Caki2 (cell line): ENCODE data around the gene ZNF584. TPM values are rescaled to one million over a fixed set of nuclear protein-coding genes. Genes with fewer than 3 reads are reported as not detected.
A peak's percentile ranks its signal among the peaks of the same experiment; 100 is the strongest.
"Not testable (repeated sequence)": the region's sequence is repeated elsewhere in the genome, so short reads cannot be mapped to it uniquely, and the experiment has no call there.

Source experiments
- DNase-seq: peaks from one replicate; pipeline ENCODE4 v3.0.0-alpha.2; 2015; ENCODE audit warnings: low read depth
- in situ Hi-C: cut with HindIII; loops from 2 replicates; pipeline ENCODE4 v1.10.0; 2016; ENCODE audit warnings: low sequenced_read_pairs, low pct_unique_long_range_greater_than_20kb, mixed read lengths
- total RNA-seq: library from RNA; depleted of rRNA; stranded (reverse); fragments of >200 nt; shearing (Covaris generic); gene quantifications from 2 replicates; pipeline ENCODE4 v1.2.3, GENCODE V29; 2014; ENCODE audit warnings: low replicate concordance

The ZNF584 gene
- total RNA-seq, 1 experiment from 2014 or later: 15.2 TPM

GRCh38 chr19:58400316-58400915, 8.0 kb upstream of the ZNF584 start:
- no peak for DNase-seq
- in situ Hi-C loops: no loop called here

- DNase-seq: peak; percentile 100
- in situ Hi-C loops: no loop called here
Observed at GRCh38 chr19:58400916-58401839, 7.3 kb upstream of the ZNF584 start.

GRCh38 chr19:58401840-58402421, 6.5 kb upstream of the ZNF584 start:
- DNase-seq: no peak
- in situ Hi-C loops: no loop called here

DNA sequence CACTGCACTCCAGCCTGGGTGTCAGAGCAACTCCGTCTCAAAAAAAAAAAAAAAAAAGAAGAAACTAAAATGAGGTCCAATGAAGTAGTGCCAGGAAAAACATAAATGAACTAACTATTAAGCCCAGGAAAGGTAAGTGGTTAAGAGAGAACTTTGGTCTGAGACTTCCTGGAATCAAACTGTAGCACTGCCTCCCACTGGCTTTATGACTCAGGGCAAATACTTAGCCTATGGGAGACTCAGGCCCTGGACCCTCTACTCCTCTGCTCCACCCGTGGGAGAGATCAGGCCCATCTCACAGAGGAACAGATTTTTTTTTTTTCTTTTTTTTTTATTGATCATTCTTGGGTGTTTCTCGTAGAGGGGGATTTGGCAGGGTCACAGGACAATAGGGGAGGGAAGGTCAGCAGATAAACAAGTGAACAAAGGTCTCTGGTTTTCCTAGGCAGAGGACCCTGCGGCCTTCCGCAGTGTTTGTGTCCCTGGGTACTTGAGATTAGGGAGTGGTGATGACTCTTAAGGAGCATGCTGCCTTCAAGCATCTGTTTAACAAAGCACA, 4.5 kb upstream of the ZNF584 start:
- DNase-seq, in situ Hi-C loops: not testable (repeated sequence)

GRCh38 chr19:58406818-58407657, 1.4 kb upstream of the ZNF584 start:
- DNase-seq: no peak
- in situ Hi-C loops: no loop called here

GRCh38 chr19:58407658-58408151, 744 bp upstream of the ZNF584 start:
- DNase-seq: no peak
- in situ Hi-C loops: no loop called here

DNA sequence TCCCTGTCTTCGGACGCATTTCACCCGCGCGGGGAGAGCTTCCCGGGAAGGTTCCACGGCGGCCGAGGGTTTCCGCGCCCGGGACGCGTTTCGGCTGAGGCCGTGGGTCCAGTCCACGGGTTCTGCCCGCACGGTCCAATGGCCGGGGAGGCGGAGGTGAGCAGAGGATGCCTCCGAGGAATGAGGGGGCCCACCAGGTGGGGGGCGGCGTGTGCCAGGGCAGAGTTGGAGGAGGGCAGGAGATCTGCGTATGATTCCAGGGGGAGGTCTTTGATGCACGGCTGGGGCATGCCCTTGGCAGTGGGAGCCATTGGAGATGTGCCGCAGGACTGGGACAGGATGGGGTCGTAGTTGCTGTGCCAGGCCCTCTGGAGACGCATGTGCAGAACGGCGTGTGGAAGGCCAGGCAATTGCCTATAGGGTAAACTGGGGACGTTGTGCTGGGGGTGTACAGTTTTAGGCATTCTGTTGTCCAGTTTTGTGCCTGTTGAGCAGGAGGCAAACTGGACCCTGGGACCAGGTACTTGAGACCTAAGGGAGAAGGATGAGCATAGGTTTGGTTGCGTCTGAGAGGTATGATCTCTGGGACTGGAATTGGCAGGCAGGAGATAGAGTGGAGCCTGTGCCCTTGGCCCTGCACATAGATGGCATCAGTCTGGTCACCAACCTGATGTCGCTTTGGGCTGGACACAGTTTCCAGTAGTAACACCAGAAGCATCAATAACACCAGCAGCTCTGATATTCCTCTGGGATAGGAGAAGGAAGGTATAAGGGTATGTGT, 751 bp downstream of the ZNF584 start:
- peak; percentile 41 for DNase-seq
- in situ Hi-C loops: no loop called here

DNA sequence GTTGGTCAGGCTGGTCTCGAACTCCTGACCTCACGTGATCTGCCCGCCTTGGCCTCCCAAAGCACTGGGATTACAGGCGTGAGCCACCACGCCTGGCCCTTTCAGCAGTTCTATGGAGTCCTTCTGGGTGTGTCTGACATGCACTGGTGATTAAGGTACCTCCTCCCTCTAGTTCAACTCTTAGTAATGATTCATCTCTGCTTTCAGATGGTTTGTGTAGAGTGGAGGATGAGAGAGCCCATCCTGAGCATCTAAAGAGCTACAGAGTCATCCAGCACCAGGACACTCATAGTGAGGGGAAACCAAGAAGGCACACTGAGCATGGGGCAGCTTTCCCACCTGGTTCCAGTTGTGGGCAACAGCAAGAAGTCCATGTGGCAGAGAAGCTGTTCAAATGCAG, 8.2 kb downstream of the ZNF584 start:
- DNase-seq: no peak
- in situ Hi-C loops: no loop called here

- in situ Hi-C loops: no loop called here
- DNase-seq: no peak
Observed at GRCh38 chr19:58417071-58417470, 8.6 kb downstream of the ZNF584 start.

DNA sequence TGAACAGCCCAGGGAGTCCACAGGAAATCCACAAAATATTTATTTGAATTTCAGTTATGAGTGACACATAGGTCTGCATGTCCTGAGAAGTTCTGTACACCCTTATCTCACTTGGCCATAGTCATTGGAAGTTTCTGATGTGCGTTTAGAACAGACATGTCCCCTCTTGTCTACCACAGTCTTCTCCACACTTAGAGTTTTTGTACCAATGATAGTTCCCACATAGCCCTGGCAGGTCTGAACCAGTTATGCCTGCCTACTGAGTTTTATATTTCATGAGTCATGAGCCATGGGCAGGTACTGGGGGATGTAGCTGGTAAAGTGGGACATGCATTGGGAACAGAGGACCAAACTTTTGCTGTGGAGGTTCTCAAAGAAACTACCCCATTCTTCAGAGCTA, 20.2 kb downstream of the ZNF584 start:
- DNase-seq: no peak
- in situ Hi-C loops: no loop called here

- in situ Hi-C loops: no loop called here
- no peak for DNase-seq
Observed at GRCh38 chr19:58429745-58430144, 21.3 kb downstream of the ZNF584 start.

GRCh38 chr19:58434217-58434616, 25.8 kb downstream of the ZNF584 start:
- DNase-seq: peak; percentile 26
- in situ Hi-C loops: no loop called here

DNA sequence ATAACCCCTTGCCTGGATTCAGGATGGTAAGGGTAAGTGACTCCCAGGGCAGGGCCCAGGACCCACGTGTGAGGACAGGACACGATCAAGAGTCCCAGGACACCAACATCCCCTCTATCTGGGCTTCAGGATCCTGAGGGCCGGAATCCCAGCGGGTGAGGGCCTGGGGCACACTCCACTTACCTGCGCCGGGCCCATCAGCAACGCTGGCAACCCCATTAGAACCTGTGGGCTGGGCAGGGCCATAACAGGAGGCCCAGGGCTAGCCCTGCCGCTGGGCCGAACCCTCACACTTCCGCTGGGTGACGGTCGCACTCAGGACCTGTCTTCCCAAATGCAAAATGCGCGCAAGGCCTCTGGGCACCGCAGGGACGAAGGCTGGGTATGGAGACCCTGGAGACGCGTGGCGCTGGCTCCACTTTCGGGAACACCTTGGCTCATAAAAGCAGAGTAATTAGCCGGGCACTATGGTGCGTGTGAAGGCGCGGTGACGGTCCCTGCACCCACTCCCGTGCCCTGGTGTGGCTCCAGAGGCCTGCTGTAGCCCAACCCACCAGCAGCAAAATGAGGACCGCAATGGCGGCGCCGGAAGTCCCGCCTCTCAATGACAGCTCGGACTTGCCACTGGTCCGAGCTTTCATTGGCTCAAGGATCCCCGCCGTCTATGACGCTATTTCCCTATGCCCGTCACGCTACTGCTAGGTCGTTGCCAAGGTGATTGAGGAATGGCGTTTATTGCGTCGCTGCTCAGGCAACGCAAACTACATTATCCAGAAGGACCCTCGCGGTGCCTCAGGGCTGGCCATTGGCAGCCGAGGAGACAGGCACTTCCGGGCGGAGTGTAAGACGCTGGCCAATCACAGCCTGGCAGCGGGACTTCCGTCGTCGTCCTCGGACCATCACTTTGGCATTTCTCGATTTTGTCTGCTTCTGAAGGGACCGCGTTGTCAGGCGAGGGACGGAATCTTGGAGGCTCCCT, 31.4 kb downstream of the ZNF584 start, which contains the start of gene ZNF132:
Gene ZNF132, minus strand, starts transcription at position 578 of the 979 bp plus-strand sequence. Its CDS starts 332 bp downstream, at position 246.
- DNase-seq: peak; percentile 95
- in situ Hi-C loops: no loop called here

GRCh38 chr19:58440556-58440955, 32.1 kb downstream of the ZNF584 start:
- DNase-seq: no peak
- in situ Hi-C loops: no loop called here

DNA sequence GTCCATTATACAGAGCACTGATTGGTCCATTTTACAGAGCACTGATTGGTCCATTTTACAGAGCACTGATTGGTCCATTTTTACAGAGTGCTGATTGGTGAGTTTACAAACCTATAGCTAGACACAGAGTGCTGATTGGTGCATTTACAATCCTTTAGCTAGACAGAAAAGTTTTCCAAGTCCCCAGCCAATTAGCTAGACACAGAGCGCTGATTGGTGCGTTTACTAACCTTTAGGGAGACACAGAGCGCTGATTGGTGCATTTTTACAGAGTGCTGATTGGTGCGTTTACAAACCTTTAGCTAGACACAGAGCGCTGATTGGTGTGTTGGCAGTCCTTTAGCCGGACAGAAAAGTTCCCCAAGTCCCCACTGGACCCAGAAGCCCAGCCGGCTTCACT, 34.5 kb downstream of the ZNF584 start:
- in situ Hi-C loops, DNase-seq: not testable (repeated sequence)

GRCh38 chr19:58448860-58449259, 40.4 kb downstream of the ZNF584 start:
- DNase-seq, in situ Hi-C loops: not testable (repeated sequence)
